H1 (cell line): Measurements from ENCODE around the gene NOB1. TPM values are rescaled to one million over a fixed set of nuclear protein-coding genes. Genes with fewer than 3 reads are reported as not detected.

Experiments
- CTCF ChIA-PET: fragments of 300-600 bp; sonication (Branson Sonifier 250); formaldehyde crosslinking; loops from one replicate; lab custom pipeline; 2021; ENCODE audit not compliant: partially characterized antibody; lab: Charles Lee
- POLR2A ChIA-PET: fragments of 300-600 bp; sonication (Branson Sonifier 250); formaldehyde crosslinking; loops from one replicate; lab custom pipeline; 2021; ENCODE audit warnings: inconsistent platforms; ENCODE audit not compliant: partially characterized antibody; lab: Charles Lee
- DNase-seq, 2 experiments: peaks; one replicate each; pipeline versions ENCODE4 v3.0.0 to v3.0.0-alpha.2; 2010 to 2022; ENCODE audit warnings: low spot score in 2 of 2, low read depth in 1 of 2, mixed read lengths in 1 of 2
- FAIRE-seq: peaks from 2 replicates; lab custom pipeline; 2011; peaks lifted over from hg19 to GRCh38; lab: Jason Lieb, UNC
- H2AFZ ChIP-seq: 2 replicates; pipeline ENCODE4 v1.8.1; 2012; ENCODE audit warnings: low read length, inconsistent platforms
- H2AK5ac ChIP-seq: 2 replicates; pipeline ENCODE4 v1.6.1; 2013; ENCODE audit warnings: low read depth, low read length
- H2BK120ac ChIP-seq: replicated peaks from 2 replicates; pipeline ENCODE3; 2013; ENCODE audit warnings: low read depth, low read length, inconsistent platforms
- H2BK12ac ChIP-seq: 2 replicates; pipeline ENCODE4 v1.6.1; 2013; ENCODE audit warnings: low read depth, low read length
- H2BK15ac ChIP-seq: 2 replicates; pipeline ENCODE4 v1.6.1; 2013; ENCODE audit warnings: low read length
- H2BK20ac ChIP-seq: 2 replicates; pipeline ENCODE4 v1.6.1; 2013; ENCODE audit warnings: low read length
- H2BK5ac ChIP-seq: 2 replicates; pipeline ENCODE4 v1.6.1; 2013; ENCODE audit warnings: low read depth, low read length
- H3K14ac ChIP-seq: 2 replicates; pipeline ENCODE4 v1.6.1; 2013; ENCODE audit warnings: inconsistent platforms; ENCODE audit not compliant: insufficient read length
- H3K18ac ChIP-seq: 2 replicates; pipeline ENCODE4 v1.6.1; 2013; ENCODE audit warnings: low read length; ENCODE audit errors: extremely low read depth
- H3K23ac ChIP-seq: 2 replicates; pipeline ENCODE4 v1.6.1; 2013; ENCODE audit warnings: inconsistent platforms; ENCODE audit not compliant: insufficient read length
- H3K23me2 ChIP-seq: 2 replicates; pipeline ENCODE4 v1.6.1; 2013; ENCODE audit warnings: low read depth, low read length
- H3K27ac ChIP-seq: 2 replicates; pipeline ENCODE4 v1.6.1; 2011; ENCODE audit warnings: low read depth, low read length, inconsistent platforms
- H3K27me3 ChIP-seq, 4 experiments: replicated peaks in 1 of 4; 1 replicate in 1 of 4; 2 replicates in 3 of 4; pipeline versions ENCODE4 v1.6.1 to v1.8.1; 2011 to 2013; ENCODE audit warnings: low read length in 3 of 4, mild to moderate bottlenecking in 3 of 4, inconsistent platforms in 2 of 4, mixed read lengths in 2 of 4, moderate library complexity in 1 of 4; ENCODE audit not compliant: control insufficient read depth in 3 of 4, insufficient read depth in 3 of 4; ENCODE audit errors: extremely low read depth in 1 of 4
- H3K36me3 ChIP-seq, 4 experiments: 2 replicates each; pipeline versions ENCODE4 v1.6.1 to v1.8.1; 2011 to 2013; ENCODE audit warnings: mild to moderate bottlenecking in 4 of 4, low read length in 3 of 4, moderate library complexity in 2 of 4, control low read depth in 1 of 4, inconsistent platforms in 1 of 4; ENCODE audit not compliant: insufficient read depth in 4 of 4, control insufficient read depth in 2 of 4
- H3K4ac ChIP-seq: replicated peaks from 2 replicates; pipeline ENCODE3; 2013; ENCODE audit warnings: low read length, low read depth, mixed read lengths, inconsistent platforms; ENCODE audit not compliant: insufficient read length
- H3K4me1 ChIP-seq, 4 experiments: replicated peaks in 1 of 4; 1 replicate in 1 of 4; 2 replicates in 3 of 4; pipeline versions ENCODE4 v1.6.1 to v1.8.1; 2011 to 2013; ENCODE audit warnings: low read length in 3 of 4, inconsistent platforms in 2 of 4, mixed read lengths in 1 of 4; ENCODE audit not compliant: insufficient read depth in 4 of 4, control insufficient read depth in 3 of 4
- H3K4me2 ChIP-seq, 2 experiments: 2 replicates each; pipeline versions ENCODE4 v1.6.1 to v1.8.1; 2011 to 2013; ENCODE audit warnings: low read depth in 2 of 2, low read length in 2 of 2, control low read depth in 1 of 2, inconsistent platforms in 1 of 2, mild to moderate bottlenecking in 1 of 2; ENCODE audit not compliant: insufficient read depth in 1 of 2
- H3K4me3 ChIP-seq, 4 experiments: fragments of 200-600, 300-600 bp in 1 of 4; sonication (generic), shearing (Covaris generic), sonication (Bioruptor Twin) in 1 of 4; 2 replicates each; pipeline versions ENCODE4 v1.5.1 to v1.8.1; 2011 to 2016; ENCODE audit warnings: low read length in 4 of 4, low read depth in 3 of 4, control low read depth in 2 of 4, inconsistent platforms in 2 of 4, mild to moderate bottlenecking in 2 of 4, mixed read lengths in 1 of 4, moderate library complexity in 1 of 4; ENCODE audit not compliant: insufficient read depth in 2 of 4; ENCODE audit errors: extremely low read depth in 1 of 4
- H3K56ac ChIP-seq: replicated peaks from 2 replicates; pipeline ENCODE3; 2013; ENCODE audit warnings: low read depth, mild to moderate bottlenecking, mixed read lengths, low read length, inconsistent platforms; ENCODE audit not compliant: insufficient read length
- H3K79me1 ChIP-seq: 2 replicates; pipeline ENCODE4 v1.6.1; 2013; ENCODE audit warnings: low read depth, low read length, control low read depth
- H3K79me2 ChIP-seq, 2 experiments: 2 replicates each; pipeline versions ENCODE4 v1.6.1 to v1.8.1; 2012 to 2013; ENCODE audit warnings: low read length in 2 of 2, mild to moderate bottlenecking in 2 of 2, inconsistent platforms in 1 of 2; ENCODE audit not compliant: insufficient read depth in 2 of 2, control insufficient read depth in 1 of 2
- H3K9ac ChIP-seq, 4 experiments: replicated peaks in 1 of 4; 1 replicate in 1 of 4; 2 replicates in 3 of 4; pipeline versions ENCODE4 v1.6.1 to v1.8.1; 2011 to 2013; ENCODE audit warnings: low read depth in 3 of 4, low read length in 3 of 4, control low read depth in 2 of 4, mild to moderate bottlenecking in 2 of 4, moderate library complexity in 2 of 4, inconsistent platforms in 1 of 4; ENCODE audit errors: extremely low read depth in 1 of 4
- H3K9me3 ChIP-seq, 2 experiments: 2 replicates each; pipeline versions ENCODE4 v1.6.1 to v1.8.1; 2012 to 2013; ENCODE audit warnings: mild to moderate bottlenecking in 2 of 2, moderate library complexity in 2 of 2, control low read depth in 1 of 2, inconsistent platforms in 1 of 2, low read depth in 1 of 2, low read length in 1 of 2, mixed read lengths in 1 of 2; ENCODE audit not compliant: insufficient read depth in 2 of 2
- H4K20me1 ChIP-seq, 2 experiments: replicated peaks in 1 of 2; 2 replicates each; pipeline versions ENCODE3 to v1.8.1; 2011 to 2013; ENCODE audit warnings: inconsistent platforms in 2 of 2, low read length in 2 of 2, mild to moderate bottlenecking in 1 of 2; ENCODE audit not compliant: insufficient read depth in 2 of 2, control insufficient read depth in 1 of 2
- H4K5ac ChIP-seq: 2 replicates; pipeline ENCODE4 v1.6.1; 2013; ENCODE audit warnings: low read length, low read depth, mixed read lengths, inconsistent platforms; ENCODE audit not compliant: insufficient read length
- H4K8ac ChIP-seq: 2 replicates; pipeline ENCODE4 v1.8.0; 2013; ENCODE audit warnings: mild to moderate bottlenecking, moderate library complexity, low read length, inconsistent platforms; ENCODE audit not compliant: insufficient read depth; ENCODE audit errors: extremely low read depth
- H4K91ac ChIP-seq: replicated peaks from 2 replicates; pipeline ENCODE3; 2013; ENCODE audit warnings: low read length, mixed read lengths, inconsistent platforms; ENCODE audit not compliant: insufficient read length
- BCL11A ChIP-seq, 2 experiments: IDR thresholded peaks; one replicate each; pipeline ENCODE4 v1.6.1; 2011; ENCODE audit warnings: low read depth in 2 of 2, low read length in 2 of 2, mild to moderate bottlenecking in 2 of 2
- CEBPB ChIP-seq: IDR thresholded peaks from 2 replicates; pipeline ENCODE4 v1.6.1; 2012; ENCODE audit warnings: low read depth, low read length
- CHD1 ChIP-seq: IDR thresholded peaks from 2 replicates; pipeline ENCODE4 v1.6.1; 2012; ENCODE audit warnings: low read depth, low read length, improper control_type of control experiment
- CREB1 ChIP-seq: IDR thresholded peaks from 2 replicates; pipeline ENCODE4 v1.6.1; 2012; ENCODE audit warnings: inconsistent platforms
- EGR1 ChIP-seq: IDR thresholded peaks from 2 replicates; pipeline ENCODE4 v1.6.1; 2011; ENCODE audit warnings: low read depth, low read length, borderline replicate concordance
- GTF2F1 ChIP-seq: IDR thresholded peaks from 2 replicates; pipeline ENCODE4 v1.6.1; 2012; ENCODE audit warnings: low read depth, low read length, improper control_type of control experiment, borderline replicate concordance
- RAD21 ChIP-seq, 2 experiments: IDR thresholded peaks in 1 of 2; conservative IDR thresholded peaks in 1 of 2; 2 replicates each; pipeline ENCODE4 v1.6.1; 2011; ENCODE audit warnings: low read depth in 2 of 2, low read length in 2 of 2, improper control_type of control experiment in 1 of 2, inconsistent platforms in 1 of 2, mild to moderate bottlenecking in 1 of 2, moderate library complexity in 1 of 2
- RNF2 ChIP-seq: fragments of 200-900, 300-1000 bp; sonication (generic); IDR thresholded peaks from 2 replicates; pipeline ENCODE4 v1.7.1; 2016; ENCODE audit warnings: borderline replicate concordance, low read depth, mild to moderate bottlenecking, antibody characterized with exemption, low read length; ENCODE audit not compliant: poor library complexity, severe bottlenecking; ENCODE audit errors: missing control alignments
- SIRT6 ChIP-seq: IDR thresholded peaks from one replicate; pipeline ENCODE4 v1.7.1; 2012; ENCODE audit warnings: low read length, inconsistent platforms
- SUZ12 ChIP-seq: fragments of 200-600 bp; sonication (generic); IDR thresholded peaks from 2 replicates; pipeline ENCODE4 v1.6.1; 2012; ENCODE audit warnings: mild to moderate bottlenecking, inconsistent platforms, low read length, moderate library complexity, mixed read lengths
- TAF7 ChIP-seq: optimal IDR thresholded peaks from 2 replicates; pipeline ENCODE3; 2011; ENCODE audit warnings: low read depth, mild to moderate bottlenecking, inconsistent platforms, low read length, moderate library complexity, borderline replicate concordance
- ZNF274 ChIP-seq: IDR thresholded peaks from 2 replicates; pipeline ENCODE4 v1.7.0; 2012; ENCODE audit warnings: low read length, borderline replicate concordance; ENCODE audit errors: extremely low read depth
- WGBS, 2 experiments: shearing (Covaris generic) in 1 of 2; methylation state at CpG; one replicate each; pipeline versions ENCODE4 v1.1.6 to v1.1.7; 2013 to 2015; ENCODE audit warnings: low lambda C conversion rate in 2 of 2, mixed read lengths in 2 of 2, inconsistent platforms in 1 of 2, low coverage in 1 of 2, missing lambda C conversion rate in 1 of 2; ENCODE audit not compliant: insufficient replicate concordance in 2 of 2, insufficient coverage in 1 of 2, insufficient read length in 1 of 2; ENCODE audit errors: extremely low coverage in 1 of 2, missing lambda C conversion rate in 1 of 2; 5-methylcytosine and 5-hydroxymethylcytosine counted together
- polyA plus RNA-seq, 7 experiments: library from polyadenylated mRNA; depleted of rRNA in 3 of 7; stranded (reverse) in 5 of 7; unstranded in 2 of 7; fragments of >200 nt in 5 of 7; fragments of 200-250 nt in 2 of 7; gene quantifications; 1 replicate in 5 of 7; 2 replicates in 1 of 7; 4 replicates in 1 of 7; pipeline versions ENCODE4 v1.2.1 to v1.2.3, GENCODE V29; 2011 to 2013; ENCODE audit warnings: missing spikeins in 2 of 7, mixed read lengths in 2 of 7
- total RNA-seq: library from RNA; stranded (reverse); fragmentation: NEBNext Ultra II Directional; extraction: Animal tissue kit (Norgen Biotek cat#: 25700); gene quantifications from 2 replicates; pipeline ENCODE4 v1.2.1, GENCODE V29; 2021

Gene NOB1
- total and polyA plus RNA-seq, 2 of the 8 experiments (the other 6 are each of a cell fraction or from before 2014, with no cell fraction given) = 88.2 to 108 TPM

GRCh38 chr16:69707920-69708683, 46.6 kb downstream of the NOB1 start:
- no peak overlapping the region for H3K14ac ChIP-seq
- ChIA-PET POLR2A (interaction anchor here (2.8 to 2.9 kb wide), 2 partner anchors 18 to 46 kb away, joined by 11 to 18 read pairs; partner anchors contain the start of genes NOB1 and NQO1), CTCF (interaction anchor here (1.1 to 7.5 kb wide), 6 partner anchors 16 to 312 kb away, joined by 3 to 88 read pairs (median 3); partner anchors contain the start of genes NOB1 and NQO1)
- no peak overlapping the region for H3K23ac ChIP-seq
- 93 to 100% methylated on average over 1 to 10 of the region's 10 CpGs for WGBS, 2 experiments
- no peak overlapping the region for H2BK15ac ChIP-seq
- no peaks in the 10 kb centered on the region for H3K79me1 ChIP-seq
- no peaks in the 10 kb centered on the region for H3K27me3 ChIP-seq
- H3K9ac ChIP-seq = peak overlapping the region in 1 of 4 experiments; percentile 40; a peak in 1 of 7 replicates
- FAIRE-seq = no peak
- H4K91ac ChIP-seq = no peak overlapping the region
- no peak overlapping the region for H3K4ac ChIP-seq
- H3K4me1 ChIP-seq = no peaks in the 10 kb centered on the region
- no peak overlapping the region for H3K18ac ChIP-seq
- DNase-seq = peak in 1 of 2 experiments; percentile 30
- no peaks in the 10 kb centered on the region; the same call in 1 of the 2 replicates for H3K23me2 ChIP-seq
- no peak overlapping the region for H4K5ac ChIP-seq
- no peak overlapping the region for H2BK20ac ChIP-seq
- H4K8ac ChIP-seq = no peak overlapping the region
- no peak overlapping the region for H2BK120ac ChIP-seq
- H4K20me1 ChIP-seq = no peaks in the 10 kb centered on the region
- no peaks in the 10 kb centered on the region for H3K79me2 ChIP-seq
- H2BK5ac ChIP-seq = no peak overlapping the region
- H3K4me2 ChIP-seq = no peak overlapping the region
- H3K4me3 ChIP-seq = no peak overlapping the region
- no peak overlapping the region for H2BK12ac ChIP-seq
- no peak overlapping the region for H3K56ac ChIP-seq
- no peak overlapping the region for H2AK5ac ChIP-seq
- peaks cover 0 to 3% (median 1%) of the 10 kb centered on the region in 4 experiments; a peak in 3 of 8 replicates for H3K36me3 ChIP-seq
- no peak overlapping the region for H3K27ac ChIP-seq
- no peaks in the 10 kb centered on the region for H3K9me3 ChIP-seq
- H2AFZ ChIP-seq = no peak overlapping the region
- TF ChIP-seq SIRT6 = no peak
- no peak for TF ChIP-seq CREB1
- TF ChIP-seq RAD21 (IDR thresholded peaks at IDR 0.05 in 1 of 2, conservative IDR thresholded peaks at IDR 0.05 in 1 of 2; ENCODE audit: low read depth in 2 of 2, low read length in 2 of 2) = no peak
- no peak for TF ChIP-seq RNF2
- no peak for TF ChIP-seq SUZ12
- TF ChIP-seq EGR1 = no peak
- no peak for TF ChIP-seq BCL11A (IDR thresholded peaks at IDR 0.05; ENCODE audit: low read depth in 2 of 2, low read length in 2 of 2)
- no peak for TF ChIP-seq CEBPB
- TF ChIP-seq GTF2F1 = no peak
- TF ChIP-seq ZNF274 = no peak
- no peak for TF ChIP-seq CHD1
- TF ChIP-seq TAF7 = no peak
